Measurements from ENCODE around the gene VPS37B. TPM values are rescaled to one million over a fixed set of nuclear protein-coding genes. Genes with fewer than 3 reads are reported as not detected.

The VPS37B gene
- total and polyA plus RNA-seq, 2 of the 8 experiments (the other 6 are each of a cell fraction or from before 2014, with no cell fraction given): 11.9 to 15.7 TPM

DNA sequence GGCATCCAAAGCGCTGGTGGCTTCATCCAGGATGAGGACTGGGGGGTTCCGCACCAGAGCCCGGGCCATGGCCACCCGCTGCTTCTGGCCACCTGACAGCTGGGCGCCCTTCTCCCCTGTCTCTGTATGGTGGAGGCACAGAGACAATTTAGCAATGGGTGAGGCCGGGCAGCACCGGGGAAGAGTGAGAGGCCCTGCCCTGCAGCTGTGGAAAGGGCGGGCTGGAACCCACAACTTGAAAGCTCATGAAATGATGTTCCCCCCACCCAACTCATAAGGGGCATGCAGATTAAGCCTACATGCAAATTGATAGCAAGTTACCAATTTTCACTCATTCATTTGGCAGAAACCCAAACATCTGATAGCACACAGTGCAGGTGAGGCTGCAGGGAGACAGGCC, 36.3 kb upstream of the VPS37B start (continued):
- TF ChIP-seq CTBP2 (IDR thresholded peaks at IDR 0.05; ENCODE audit: borderline replicate concordance, insufficient read depth, insufficient read length, low read length) (no peak), POLR2AphosphoS5 (IDR thresholded peaks at IDR 0.05; ENCODE audit: low read depth, low read length) (no peak), RXRA (IDR thresholded peaks at IDR 0.05; ENCODE audit: insufficient read depth, low read depth, low read length) (no peak), CHD1 (IDR thresholded peaks at IDR 0.05; ENCODE audit: low read depth, low read length) (no peak), ZNF274 (IDR thresholded peaks at IDR 0.05; ENCODE audit: borderline replicate concordance, extremely low read depth, low read length) (no peak)
- TF ChIP-seq, protein P1, sequence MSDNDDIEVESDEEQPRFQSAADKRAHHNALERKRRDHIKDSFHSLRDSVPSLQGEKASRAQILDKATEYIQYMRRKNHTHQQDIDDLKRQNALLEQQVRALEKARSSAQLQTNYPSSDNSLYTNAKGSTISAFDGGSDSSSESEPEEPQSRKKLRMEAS (IDR thresholded peaks at IDR 0.05): no peak

Data from H1 (cell line).